ENCODE data around the gene FES.
"Not testable (repeated sequence)": the region's sequence is repeated elsewhere in the genome, so short reads cannot be mapped to it uniquely, and the experiment has no call there.

The FES gene

GRCh38 chr15:90883976-90884718 is at the start of gene FES:
Gene FES, plus strand, starts transcription at chr15:90884504. Its CDS starts 542 bp downstream, at chr15:90885046.
- peak in 11 of 58 donors; percentile 13 to 38 (median 29) for DNase-seq

DNA sequence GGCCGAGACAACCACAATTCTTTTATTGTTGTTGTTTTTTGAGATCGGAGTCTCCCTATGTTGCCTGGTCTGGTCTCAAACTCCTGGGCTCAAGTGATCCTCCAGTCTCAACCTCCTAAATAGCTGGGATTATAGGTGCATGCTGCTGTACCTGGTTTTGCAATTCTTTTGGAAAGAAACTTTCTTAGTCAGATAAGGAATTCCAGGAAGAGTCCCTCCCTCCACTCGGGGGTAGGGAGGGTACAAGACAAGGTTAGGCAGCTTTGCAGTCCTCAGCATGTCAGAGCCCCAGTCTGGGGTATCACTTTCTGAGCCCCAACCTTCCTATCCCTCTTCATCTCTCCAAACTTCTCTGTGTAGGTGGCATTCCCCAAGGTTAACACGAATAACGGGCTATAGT is 49.7 kb upstream of the FES start:
- no peak for DNase-seq

GRCh38 chr15:90836296-90836871 is 47.9 kb upstream of the FES start:
- DNase-seq: no peak

- no peak for DNase-seq
These were observed 47.2 kb upstream of the FES start for GRCh38 chr15:90837094-90837493.

GRCh38 chr15:90838139-90838538 is 46.2 kb upstream of the FES start:
- peak in 1 of 58 donors; percentile 22 for DNase-seq

GRCh38 chr15:90838544-90838943 is 45.8 kb upstream of the FES start:
- DNase-seq: no peak

GRCh38 chr15:90839187-90840071 is 44.9 kb upstream of the FES start:
- peak in 37 of 58 donors; percentile 10 to 76 (median 34) for DNase-seq

GRCh38 chr15:90840157-90840855 is 44.0 kb upstream of the FES start:
- peak in 2 of 58 donors; percentile 10 to 19 for DNase-seq

DNA sequence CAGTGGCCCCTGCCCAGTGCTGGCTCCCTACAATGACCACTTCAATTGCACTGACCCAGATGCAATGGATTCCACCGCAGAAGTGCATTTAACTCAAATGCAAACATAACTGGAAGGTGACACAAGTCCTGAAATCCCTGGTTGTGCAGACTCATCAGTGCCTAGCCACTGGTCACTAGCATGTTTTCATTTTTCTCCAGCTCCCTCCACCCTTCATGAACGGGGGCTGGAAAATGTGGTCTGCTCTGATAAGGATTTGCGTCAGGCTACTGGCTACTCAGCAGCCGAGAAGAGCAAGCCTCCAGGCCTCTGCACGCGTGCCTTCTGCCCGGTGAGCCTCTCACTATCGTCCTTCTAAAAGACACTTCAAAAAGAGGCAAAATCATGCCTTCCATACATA is 43.4 kb upstream of the FES start:
- peak in 1 of 58 donors; percentile 4 for DNase-seq

DNA sequence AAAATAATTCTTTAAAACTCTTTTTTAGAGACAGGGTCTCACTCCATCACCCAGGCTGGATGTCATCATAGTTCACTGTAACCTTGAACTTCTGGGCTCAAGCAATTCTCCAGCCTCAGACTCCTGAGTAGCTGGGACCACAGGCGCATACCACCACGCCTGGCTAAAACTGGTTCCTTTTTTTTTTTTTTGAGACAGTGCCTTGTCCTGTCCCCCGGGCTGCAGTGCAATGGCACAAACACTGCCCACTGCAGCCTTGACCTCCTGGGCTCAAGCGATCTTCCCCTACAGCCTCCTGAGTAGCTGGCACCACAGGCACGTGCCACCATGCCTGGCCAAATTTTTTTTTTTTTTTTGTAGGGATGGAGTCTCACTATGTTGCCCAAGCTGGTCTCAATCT is 39.6 kb upstream of the FES start:
- no peak for DNase-seq

DNA sequence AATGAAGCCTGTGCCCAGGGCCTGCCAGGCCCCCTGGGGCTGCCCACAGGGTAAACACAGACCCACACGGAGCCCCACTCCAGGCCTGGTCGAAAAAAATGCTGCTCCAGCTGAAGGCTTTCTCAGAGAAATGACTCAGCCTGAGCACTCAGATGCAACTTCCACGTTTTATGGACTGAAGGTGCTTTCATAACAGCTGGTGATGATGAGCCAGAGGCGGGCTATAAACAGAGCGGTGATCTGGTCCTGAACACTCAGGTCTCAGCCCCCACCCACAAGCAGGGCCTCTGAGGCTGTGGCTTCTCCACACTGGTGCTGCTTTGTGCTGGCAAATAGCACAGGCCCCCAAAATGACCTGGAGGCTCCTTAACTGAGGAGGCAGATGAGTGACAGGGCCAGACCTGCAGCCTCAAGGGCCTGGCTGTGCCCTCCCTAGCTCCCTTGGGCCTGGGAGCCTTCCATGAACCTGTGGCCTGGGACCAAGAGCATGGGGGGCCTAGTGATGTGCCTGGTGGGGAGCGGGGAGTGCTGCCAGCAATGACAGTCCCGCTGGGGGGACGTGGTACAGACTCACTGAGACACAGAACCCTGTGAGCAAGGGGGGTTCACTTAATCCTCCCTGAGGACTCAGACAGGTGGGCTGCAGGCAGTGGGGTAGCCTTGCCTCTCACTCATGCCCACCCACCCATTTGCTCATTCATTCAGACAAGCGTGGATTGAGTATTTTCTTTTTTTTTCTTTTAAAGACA is 38.9 kb upstream of the FES start:
- DNase-seq: no peak

GRCh38 chr15:90849424-90849823 is 34.9 kb upstream of the FES start:
- not testable (repeated sequence) for DNase-seq

DNA sequence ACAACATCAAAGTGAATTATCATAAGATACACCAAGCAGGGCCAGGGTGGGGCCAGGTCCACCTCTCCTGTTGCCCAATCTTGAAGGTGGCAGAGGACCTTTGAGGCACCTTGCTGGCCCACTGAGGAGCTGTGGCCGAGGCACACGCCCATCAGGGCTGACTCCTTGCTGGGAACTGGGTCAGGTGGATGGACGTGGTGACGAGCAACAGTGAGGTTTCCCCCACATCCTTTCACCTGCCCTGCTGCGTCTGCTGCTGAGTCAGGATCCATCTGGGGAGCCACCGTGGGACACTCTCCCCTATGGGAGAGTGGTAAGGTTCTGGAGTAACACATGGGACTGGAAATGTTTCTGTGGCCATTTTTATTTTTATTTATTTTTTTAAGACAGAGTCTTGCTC is 33.2 kb upstream of the FES start:
- DNase-seq: no peak

DNA sequence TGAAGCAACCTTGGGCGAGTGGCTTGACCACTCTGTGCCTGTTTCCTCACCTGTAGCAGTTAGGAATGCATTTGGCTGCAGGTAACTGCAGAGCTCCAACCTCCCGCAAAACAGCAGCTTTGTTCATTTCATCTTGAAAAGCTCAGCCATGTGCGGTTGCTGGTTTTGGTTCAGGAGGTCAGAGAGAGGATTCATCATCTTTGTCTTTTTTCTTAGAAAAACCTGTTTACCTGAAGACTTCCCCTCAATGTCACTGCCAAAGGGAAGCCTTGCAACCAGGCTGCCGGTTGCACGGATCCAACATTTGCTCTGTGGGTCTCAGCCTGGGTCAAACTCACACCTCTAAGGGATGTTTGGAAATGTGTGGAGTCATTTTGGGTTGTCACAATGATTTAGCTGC is 32.4 kb upstream of the FES start:
- DNase-seq: no peak

- no peak for DNase-seq
These were observed 29.2 kb upstream of the FES start for GRCh38 chr15:90855139-90855538.

- no peak for DNase-seq
These were observed 27.0 kb upstream of the FES start for GRCh38 chr15:90857337-90857736.

DNA sequence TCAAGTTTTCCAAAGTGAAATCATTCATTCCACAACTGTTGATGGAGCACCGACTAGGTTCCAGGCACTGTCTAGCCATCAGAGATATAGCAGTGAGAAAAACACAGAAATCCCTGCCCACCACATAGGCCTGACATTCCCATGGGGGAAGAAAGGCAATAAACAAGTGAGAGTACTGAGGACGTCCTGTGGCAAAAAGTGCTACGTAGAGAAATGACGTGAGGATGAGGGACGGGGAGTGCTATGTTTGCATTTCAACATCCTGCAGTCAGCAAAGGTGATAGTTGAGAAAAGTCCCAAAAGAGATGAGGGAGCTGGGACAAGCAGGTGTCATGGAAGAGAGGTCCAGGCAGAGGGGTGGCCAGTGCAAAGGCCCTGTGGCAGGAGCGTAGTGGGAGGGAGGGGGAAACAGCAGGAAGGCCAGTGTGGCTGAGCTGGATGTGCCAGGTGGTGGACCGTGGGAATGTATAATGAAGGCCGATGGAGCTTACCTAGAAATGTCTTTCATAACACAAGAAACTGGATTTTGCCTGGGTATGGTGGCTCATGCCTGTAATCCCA is 26.3 kb upstream of the FES start:
- DNase-seq: no peak

GRCh38 chr15:90859234-90860131 is 24.8 kb upstream of the FES start:
- DNase-seq: no peak

- DNase-seq: no peak
These were observed 23.9 kb upstream of the FES start for GRCh38 chr15:90860450-90860849.

All from anterior cingulate cortex (tissue), 58 donors.